Putamen (tissue), 1 donor: ENCODE results near the gene IL32.
"Not testable (repeated sequence)": the region's sequence is repeated elsewhere in the genome, so short reads cannot be mapped to it uniquely, and the experiment has no call there.

ENCODE experiments used
- DNase-seq: peaks from one replicate; pipeline ENCODE4 v3.0.0-alpha.2; 2016; ENCODE audit warnings: low spot score

IL32 gene

DNA sequence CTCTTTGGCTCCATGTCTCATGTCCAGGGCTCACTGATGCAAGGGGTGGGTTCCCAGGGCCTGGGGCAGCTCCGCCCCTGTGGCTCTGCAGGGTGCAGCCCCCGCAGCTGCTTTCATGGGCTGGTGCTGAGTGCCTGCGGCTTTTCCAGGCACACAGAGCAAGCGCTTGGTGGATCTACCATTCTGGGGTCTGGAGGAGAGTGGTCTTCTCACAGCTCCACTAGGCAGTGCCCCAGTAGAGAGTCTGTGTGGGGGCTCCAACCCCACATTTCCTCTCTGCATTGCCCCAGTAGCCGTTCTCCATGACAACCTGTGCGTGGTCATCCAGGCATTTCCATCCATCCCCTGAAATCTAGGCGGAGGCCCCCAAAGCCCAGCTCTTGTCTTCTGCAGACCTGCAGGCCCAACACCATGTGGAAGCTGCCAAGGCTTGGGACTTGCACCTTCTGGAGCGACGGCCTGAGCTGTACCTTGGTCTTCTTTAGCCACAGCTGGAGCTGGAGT lies 5.2 kb downstream of the IL32 start:
- no peak for DNase-seq

DNA sequence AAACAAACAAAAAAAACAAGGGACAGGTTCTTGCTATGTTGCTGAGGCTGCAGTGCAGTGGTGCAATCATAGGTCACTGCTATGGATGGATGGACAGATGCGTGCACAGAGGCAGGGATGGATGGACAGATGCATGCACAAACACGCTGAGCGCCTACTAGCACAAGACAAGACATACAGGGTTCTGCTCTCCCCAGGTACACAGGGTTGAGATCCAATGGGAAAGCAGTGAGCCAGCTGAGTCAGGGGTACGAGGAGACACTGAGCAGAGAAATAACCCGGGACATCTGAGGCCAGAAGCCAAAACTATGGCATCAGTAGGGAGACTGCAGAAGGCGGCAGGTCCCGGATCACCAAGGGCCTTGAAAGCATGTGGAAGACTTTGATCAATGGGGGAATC lies 6.2 kb downstream of the IL32 start:
- no peak for DNase-seq

GRCh38 chr16:3072148-3072547 lies 6.7 kb downstream of the IL32 start:
- not testable (repeated sequence) for DNase-seq

GRCh38 chr16:3072576-3073263 lies 7.3 kb downstream of the IL32 start:
- DNase-seq = not testable (repeated sequence)

- no peak for DNase-seq
Measured at GRCh38 chr16:3073448-3073847, 8.0 kb downstream of the IL32 start.

- DNase-seq = no peak
Measured at GRCh38 chr16:3074860-3075522, 9.6 kb downstream of the IL32 start.

GRCh38 chr16:3075523-3075915 lies 10.1 kb downstream of the IL32 start:
- no peak for DNase-seq

DNA sequence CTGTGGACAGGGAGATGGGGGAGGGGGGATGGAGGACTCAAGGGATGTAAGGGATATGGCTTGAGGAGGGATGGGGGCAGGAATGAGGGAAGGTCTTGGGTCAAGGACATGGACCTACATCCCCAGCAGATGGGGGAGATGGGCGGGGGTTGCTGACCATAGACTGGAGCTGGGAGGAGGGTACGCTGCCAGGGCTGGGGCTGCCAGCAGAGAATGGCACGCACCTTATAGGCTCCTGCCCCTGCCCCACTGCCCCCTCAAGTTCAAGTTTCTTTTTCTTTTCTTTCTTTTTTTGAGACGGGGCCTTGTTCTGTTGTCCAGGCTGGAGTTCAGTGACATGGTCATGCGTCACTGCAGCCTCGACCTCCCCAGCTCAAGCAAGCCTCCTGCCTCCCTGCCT lies 10.5 kb downstream of the IL32 start:
- DNase-seq = not testable (repeated sequence)

GRCh38 chr16:3076577-3076976 lies 11.1 kb downstream of the IL32 start:
- DNase-seq = no peak

DNA sequence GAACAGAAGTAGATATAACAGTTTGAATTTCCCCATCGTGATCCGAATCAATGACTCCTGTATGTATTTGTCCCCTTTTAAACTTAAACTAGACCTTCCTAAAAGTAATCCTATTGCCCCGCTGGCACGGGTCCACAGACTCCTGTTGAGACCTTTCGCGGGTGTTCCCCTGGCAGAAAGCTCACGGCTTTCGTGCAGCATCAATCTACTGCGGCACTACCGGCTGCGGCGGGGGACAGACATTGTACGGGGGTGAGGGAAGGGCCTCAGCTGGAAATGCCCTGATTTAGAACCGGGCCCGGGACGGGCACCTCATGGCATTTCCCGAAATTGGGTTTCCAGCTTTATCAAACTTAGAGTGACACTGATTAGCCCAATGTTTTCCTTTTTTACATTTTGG lies 14.6 kb downstream of the IL32 start:
- DNase-seq = no peak

DNA sequence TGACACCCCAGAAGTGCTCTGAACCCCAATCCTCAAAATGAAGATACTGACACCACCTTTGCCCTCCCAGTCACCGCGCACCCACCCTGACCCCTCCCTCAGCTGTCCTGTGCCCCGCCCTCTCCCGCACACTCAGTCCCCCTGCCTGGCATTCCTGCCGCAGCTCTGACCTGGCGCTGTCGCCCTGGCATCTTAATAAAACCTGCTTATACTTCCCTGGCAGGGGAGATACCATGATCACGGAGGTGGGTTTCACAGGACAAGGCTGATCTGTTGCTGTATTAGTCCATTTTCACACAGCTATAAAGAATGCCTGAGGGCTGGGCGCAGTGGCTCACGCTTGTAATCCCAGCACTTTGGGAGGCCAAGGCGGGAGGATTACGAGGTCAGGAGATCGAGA lies 16.5 kb downstream of the IL32 start:
- DNase-seq = not testable (repeated sequence)

DNA sequence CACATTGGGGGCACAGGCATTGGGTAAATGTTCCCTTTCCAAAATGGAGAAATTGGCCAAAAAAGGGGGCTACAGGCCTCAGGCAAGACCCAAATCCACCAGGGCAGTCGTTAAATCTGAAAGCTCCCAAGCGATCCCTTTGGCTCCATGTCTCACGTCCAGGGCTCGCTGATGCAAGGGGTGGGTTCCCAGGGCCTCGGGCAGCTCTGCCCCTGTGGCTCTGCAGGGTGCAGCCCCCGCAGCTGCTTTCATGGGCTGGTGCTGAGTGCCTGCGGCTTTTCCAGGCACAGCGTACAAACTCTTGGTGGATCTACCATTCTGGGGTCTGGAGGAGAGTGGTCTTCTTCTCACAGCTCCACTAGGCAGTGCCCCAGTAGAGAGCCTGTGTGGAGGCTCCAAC lies 18.0 kb downstream of the IL32 start:
- not testable (repeated sequence) for DNase-seq

DNA sequence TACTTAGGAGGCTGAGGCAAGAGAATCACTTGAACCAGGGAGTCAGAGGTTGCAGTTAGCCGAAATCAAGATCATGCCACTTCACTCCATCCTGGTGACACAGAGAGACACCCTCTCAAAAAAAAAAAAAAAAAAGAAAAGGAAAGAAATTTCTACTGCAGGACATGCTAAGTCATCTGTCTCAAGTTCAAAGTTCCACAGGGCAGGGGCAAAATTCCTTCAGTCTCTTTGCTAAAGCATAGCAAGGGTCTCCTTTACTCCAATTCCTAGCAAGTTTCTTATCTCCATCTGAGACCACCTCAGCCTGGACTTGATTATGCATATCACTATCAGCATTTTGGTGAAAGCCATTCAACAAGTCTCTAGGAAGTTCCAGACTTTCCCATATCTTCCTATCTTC lies 19.1 kb downstream of the IL32 start:
- DNase-seq = no peak

DNA sequence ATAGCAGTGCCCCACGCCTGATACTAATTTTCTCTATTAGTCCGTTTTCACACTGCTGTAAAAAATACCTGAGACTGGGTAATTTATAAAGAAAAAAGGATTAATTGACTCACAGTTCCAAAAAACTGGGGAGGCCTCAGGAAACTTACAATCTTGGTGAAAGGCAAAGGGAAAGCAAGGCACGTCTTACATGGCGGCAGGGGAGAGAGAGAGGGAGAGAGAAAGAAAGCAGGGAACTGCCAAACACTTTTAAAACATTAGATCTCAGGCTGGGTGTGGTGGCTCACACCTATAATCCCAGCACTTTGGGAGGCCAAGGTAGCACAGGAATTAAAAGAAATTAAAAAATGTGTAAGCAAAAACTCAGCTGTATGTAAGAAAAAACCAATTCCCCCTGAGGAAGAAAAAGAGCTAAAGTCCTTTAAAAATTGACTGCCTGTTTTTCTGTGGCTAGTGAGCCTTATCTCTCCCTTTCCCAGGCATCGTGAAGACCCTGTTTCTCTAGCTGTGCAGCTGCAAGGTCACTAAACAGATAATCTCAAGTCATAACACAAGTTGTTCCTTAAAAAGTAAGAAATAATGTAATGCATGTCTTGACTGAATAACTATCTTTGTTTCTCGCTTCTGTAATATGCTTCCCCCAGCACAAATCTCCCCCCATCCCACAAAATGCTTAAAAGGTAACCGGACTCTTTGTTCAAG lies 19.7 kb downstream of the IL32 start:
- no peak for DNase-seq

GRCh38 chr16:3085868-3086595 lies 20.6 kb downstream of the IL32 start:
- DNase-seq = no peak

- DNase-seq = no peak
Measured at GRCh38 chr16:3086596-3087242, 21.3 kb downstream of the IL32 start.

DNA sequence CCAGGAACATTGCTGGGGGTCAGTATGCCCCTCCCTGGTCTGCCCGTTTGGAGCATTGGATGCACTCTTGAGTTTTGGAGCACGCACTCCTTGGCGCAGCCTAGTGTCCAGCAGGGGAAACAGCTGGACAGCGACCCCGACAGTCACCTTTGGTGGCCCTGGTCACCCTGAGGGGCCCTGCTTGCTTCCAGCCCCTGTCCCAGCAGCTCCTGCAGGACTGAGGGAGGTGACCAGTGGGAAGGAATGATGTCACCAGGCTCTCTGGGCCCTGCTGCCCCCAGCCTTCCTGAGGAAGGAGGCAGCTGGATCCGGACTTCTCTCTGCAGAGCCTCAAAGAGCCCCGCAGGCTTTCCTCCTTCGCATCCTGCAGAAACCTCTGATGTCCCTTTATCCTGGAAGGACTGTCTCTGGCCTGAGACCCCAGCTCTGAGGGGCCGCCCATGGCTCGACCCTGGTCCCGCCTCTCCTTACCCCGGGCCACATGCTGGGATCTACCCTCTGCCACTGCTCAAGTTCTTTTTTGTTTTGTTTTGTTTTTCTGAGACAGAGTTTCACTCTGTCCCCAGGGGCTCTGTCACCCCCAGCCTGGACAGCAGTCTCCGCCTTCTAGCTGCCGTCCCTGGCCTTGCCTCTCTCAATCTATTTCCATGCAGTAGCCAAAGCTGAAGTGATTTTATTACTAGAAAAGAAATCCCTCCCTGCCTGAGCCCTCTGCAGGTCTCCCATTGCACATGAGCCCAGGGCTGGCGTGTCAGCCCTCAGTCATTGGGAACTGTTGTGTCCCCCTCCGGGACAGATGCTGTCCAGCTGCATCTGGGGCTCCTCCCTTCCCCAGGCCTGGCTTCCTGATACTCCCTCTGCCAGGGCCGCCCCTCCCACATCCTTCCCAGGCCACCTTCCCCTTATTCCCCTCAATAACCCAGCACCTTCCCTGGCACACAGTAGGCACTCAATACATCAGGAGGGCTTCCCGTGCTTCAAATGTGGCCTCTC lies 22.1 kb downstream of the IL32 start:
- no peak for DNase-seq

GRCh38 chr16:3088450-3088849 lies 23.0 kb downstream of the IL32 start:
- DNase-seq = no peak

GRCh38 chr16:3088925-3089716 lies 23.7 kb downstream of the IL32 start:
- no peak for DNase-seq
